Measurements from ENCODE around the gene MYL6. TPM values are rescaled to one million over a fixed set of nuclear protein-coding genes. Genes with fewer than 3 reads are reported as not detected.
A peak's percentile ranks its signal among the peaks of the same experiment; 100 is the strongest.

MYL6 gene
- total and polyA plus RNA-seq, 9 of the 15 experiments (the other 6 are each of a cell fraction or from before 2014, with no cell fraction given), result 557 to 1,664 (median 958) TPM

GRCh38 chr12:56157201-56158028 lies 744 bp upstream of the MYL6 start (continued):
- TF ChIP-seq ARNT (IDR thresholded peaks at IDR 0.05), result no peak
- no peak for TF ChIP-seq CEBPG (CRISPR knock-in tag; IDR thresholded peaks at IDR 0.05)
- no peak for TF ChIP-seq CEBPG (tag; conservative IDR thresholded peaks at IDR 0.05 in 1 of 2, IDR thresholded peaks at IDR 0.05 in 1 of 2)
- TF ChIP-seq ZBTB12 (CRISPR knock-in tag; IDR thresholded peaks at IDR 0.05), result no peak
- no peak for TF ChIP-seq MEF2D (tag; conservative IDR thresholded peaks at IDR 0.05; ENCODE audit: low read depth)
- no peak for TF ChIP-seq NCOA4 (IDR thresholded peaks at IDR 0.05; ENCODE audit: partially characterized antibody)
- no peak for TF ChIP-seq NR0B1 (IDR thresholded peaks at IDR 0.05; ENCODE audit: partially characterized antibody)
- no peak for TF ChIP-seq FOXK1 (CRISPR knock-in tag; IDR thresholded peaks at IDR 0.05; ENCODE audit: borderline replicate concordance)
- TF ChIP-seq RBM25 (IDR thresholded peaks at IDR 0.05; ENCODE audit: low read depth, low read length, severe bottlenecking), result no peak
- no peak for TF ChIP-seq ZNF431 (CRISPR knock-in tag; IDR thresholded peaks at IDR 0.05)
- peak; percentile 44; the same call in 1 of the 2 replicates for TF ChIP-seq PKNOX1 (IDR thresholded peaks at IDR 0.05)
- TF ChIP-seq DIDO1 (tag; IDR thresholded peaks at IDR 0.05; ENCODE audit: low read depth), result no peak
- TF ChIP-seq RREB1 (CRISPR knock-in tag; IDR thresholded peaks at IDR 0.05), result no peak
- TF ChIP-seq ZNF639 (CRISPR knock-in tag; conservative IDR thresholded peaks at IDR 0.05 in 1 of 2, IDR thresholded peaks at IDR 0.05 in 1 of 2), result peak in 1 of 2 experiments; percentile 74; a peak in 2 of 4 replicates
- TF ChIP-seq KLF10 (CRISPR knock-in tag; IDR thresholded peaks at IDR 0.05), result no peak

Data from K562 (cell line).